RWPE2 (cell line): ENCODE measurements around the gene TBC1D5.
A peak's percentile ranks its signal among the peaks of the same experiment; 100 is the strongest.
"Not testable (repeated sequence)": the region's sequence is repeated elsewhere in the genome, so short reads cannot be mapped to it uniquely, and the experiment has no call there.

Source experiments
- ATAC-seq: fragments of 200-7000 bp; cut with Tn5 transposase; 3 replicates; pipeline ENCODE4 v1.9.1; 2021; ENCODE audit warnings: low read depth
- DNase-seq: peaks from one replicate; pipeline ENCODE4 v3.0.0-alpha.2; 2020; ENCODE audit warnings: low spot score
- H3K27ac ChIP-seq: fragments of 450-650 bp; 2 replicates; pipeline ENCODE4 v1.5.1; 2017; ENCODE audit warnings: mild to moderate bottlenecking; ENCODE audit not compliant: poor library complexity, severe bottlenecking
- H3K27me3 ChIP-seq: fragments of 250-450 bp; sonication (Bioruptor Pico); 2 replicates; pipeline ENCODE4 v1.5.1; 2021; ENCODE audit warnings: mild to moderate bottlenecking, moderate library complexity; ENCODE audit not compliant: insufficient read depth, poor library complexity, severe bottlenecking
- H3K36me3 ChIP-seq: fragments of 250-450 bp; sonication (Bioruptor Pico); 2 replicates; pipeline ENCODE4 v1.5.1; 2020; ENCODE audit warnings: low read depth, mild to moderate bottlenecking, moderate library complexity
- H3K4me1 ChIP-seq: fragments of 250-450 bp; sonication (Bioruptor Pico); 2 replicates; pipeline ENCODE4 v1.5.1; 2021; ENCODE audit warnings: mild to moderate bottlenecking, moderate library complexity; ENCODE audit not compliant: insufficient read depth, poor library complexity, severe bottlenecking
- H3K4me3 ChIP-seq: fragments of 250-450 bp; sonication (Bioruptor Pico); 2 replicates; pipeline ENCODE4 v1.5.1; 2021; ENCODE audit warnings: mild to moderate bottlenecking, moderate library complexity; ENCODE audit not compliant: severe bottlenecking
- H3K9me3 ChIP-seq: fragments of 250-450 bp; sonication (Bioruptor Pico); 2 replicates; pipeline ENCODE4 v1.5.1; 2021; ENCODE audit warnings: mild to moderate bottlenecking, moderate library complexity; ENCODE audit not compliant: severe bottlenecking
- TF ChIP-seq, protein P1 (sequence below): fragments of 450-650 bp; IDR thresholded peaks from one replicate; pipeline ENCODE4 v1.5.1; 2017; ENCODE audit warnings: mild to moderate bottlenecking, moderate library complexity; ENCODE audit not compliant: poor library complexity, severe bottlenecking

The TBC1D5 gene

DNA sequence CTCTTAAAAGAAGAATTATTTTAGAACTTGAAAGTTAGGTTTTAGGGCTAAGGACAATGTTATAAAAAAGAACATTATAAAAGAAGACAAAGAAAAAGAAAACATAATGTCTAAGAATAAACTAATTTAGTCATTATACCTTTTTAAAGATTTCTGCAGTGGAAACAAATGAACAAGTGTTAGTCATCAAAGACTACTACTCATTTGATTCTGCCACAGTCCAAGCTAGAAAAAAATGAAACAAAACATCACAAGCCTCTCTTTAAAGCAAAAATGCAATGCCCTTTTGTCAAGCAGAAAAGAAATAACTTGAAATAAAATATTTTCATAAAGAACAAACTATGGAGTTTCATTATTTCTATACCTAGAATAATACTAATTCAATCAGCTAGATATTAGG lies 102.0 kb downstream of the TBC1D5 start:
- H3K36me3 ChIP-seq = no peaks in the 10 kb centered on the region
- DNase-seq (no peak), ATAC-seq (no peak)
- no peaks in the 10 kb centered on the region for H3K9me3 ChIP-seq
- H3K27me3 ChIP-seq = no peaks in the 10 kb centered on the region
- H3K27ac ChIP-seq = peak overlapping the region; percentile 81
- TF ChIP-seq, protein P1, sequence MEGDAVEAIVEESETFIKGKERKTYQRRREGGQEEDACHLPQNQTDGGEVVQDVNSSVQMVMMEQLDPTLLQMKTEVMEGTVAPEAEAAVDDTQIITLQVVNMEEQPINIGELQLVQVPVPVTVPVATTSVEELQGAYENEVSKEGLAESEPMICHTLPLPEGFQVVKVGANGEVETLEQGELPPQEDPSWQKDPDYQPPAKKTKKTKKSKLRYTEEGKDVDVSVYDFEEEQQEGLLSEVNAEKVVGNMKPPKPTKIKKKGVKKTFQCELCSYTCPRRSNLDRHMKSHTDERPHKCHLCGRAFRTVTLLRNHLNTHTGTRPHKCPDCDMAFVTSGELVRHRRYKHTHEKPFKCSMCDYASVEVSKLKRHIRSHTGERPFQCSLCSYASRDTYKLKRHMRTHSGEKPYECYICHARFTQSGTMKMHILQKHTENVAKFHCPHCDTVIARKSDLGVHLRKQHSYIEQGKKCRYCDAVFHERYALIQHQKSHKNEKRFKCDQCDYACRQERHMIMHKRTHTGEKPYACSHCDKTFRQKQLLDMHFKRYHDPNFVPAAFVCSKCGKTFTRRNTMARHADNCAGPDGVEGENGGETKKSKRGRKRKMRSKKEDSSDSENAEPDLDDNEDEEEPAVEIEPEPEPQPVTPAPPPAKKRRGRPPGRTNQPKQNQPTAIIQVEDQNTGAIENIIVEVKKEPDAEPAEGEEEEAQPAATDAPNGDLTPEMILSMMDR = no peak
- peaks cover 31% of the 10 kb centered on the region for H3K4me1 ChIP-seq
- H3K4me3 ChIP-seq = no peak overlapping the region

DNA sequence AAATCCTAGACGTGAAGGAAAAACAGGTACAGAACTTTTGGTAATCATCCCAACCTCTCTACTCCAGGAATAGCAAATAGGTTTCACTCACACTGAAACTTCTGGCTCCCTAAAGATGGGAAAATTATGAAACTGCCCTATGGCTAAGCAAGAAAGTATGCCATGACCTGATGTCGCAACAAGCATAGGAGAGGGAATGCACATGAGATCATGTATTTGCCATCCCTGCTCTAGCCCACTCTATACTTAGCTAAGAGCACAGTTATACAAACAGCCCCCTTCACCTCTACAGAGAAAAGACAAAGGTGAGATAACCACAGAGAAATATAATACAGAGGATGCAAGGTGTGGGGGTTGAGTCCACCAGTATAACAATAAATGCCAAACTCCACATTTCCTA lies 102.7 kb downstream of the TBC1D5 start:
- no peaks in the 10 kb centered on the region for H3K36me3 ChIP-seq
- TF ChIP-seq, protein P1 = no peak
- H3K27ac ChIP-seq = peak overlapping the region; percentile 81
- no peak overlapping the region for H3K4me3 ChIP-seq
- peaks cover 31% of the 10 kb centered on the region for H3K4me1 ChIP-seq
- H3K9me3 ChIP-seq = no peaks in the 10 kb centered on the region
- H3K27me3 ChIP-seq = no peaks in the 10 kb centered on the region
- peak; percentile 91 for ATAC-seq
- no peak for DNase-seq

DNA sequence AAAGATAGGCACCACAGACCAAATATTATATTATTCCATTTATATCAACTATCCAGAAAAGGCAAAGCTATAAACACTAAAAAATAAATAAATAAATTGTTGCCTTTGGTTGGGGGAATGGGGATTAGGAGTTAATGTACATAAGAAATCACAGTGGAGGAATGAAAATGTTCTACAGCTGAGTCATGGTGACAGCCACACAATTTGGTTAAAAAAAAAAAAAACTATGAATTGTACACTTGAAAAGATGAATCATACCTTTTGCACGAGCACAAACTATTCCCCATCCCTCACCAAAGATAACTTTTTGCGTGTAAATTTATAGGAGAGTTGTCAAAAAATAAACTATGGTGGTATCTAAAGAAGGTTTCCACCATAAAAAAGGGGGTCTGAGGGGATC lies 103.2 kb downstream of the TBC1D5 start:
- Histone ChIP-seq H3K27me3 (no peaks in the 10 kb centered on the region), H3K27ac (peak overlapping the region; percentile 81), H3K4me3 (no peak overlapping the region), H3K36me3 (no peaks in the 10 kb centered on the region), H3K4me1 (peaks cover 31% of the 10 kb centered on the region), H3K9me3 (no peaks in the 10 kb centered on the region)
- ATAC-seq (peak; percentile 47), DNase-seq (no peak)
- TF ChIP-seq, protein P1 = no peak

DNA sequence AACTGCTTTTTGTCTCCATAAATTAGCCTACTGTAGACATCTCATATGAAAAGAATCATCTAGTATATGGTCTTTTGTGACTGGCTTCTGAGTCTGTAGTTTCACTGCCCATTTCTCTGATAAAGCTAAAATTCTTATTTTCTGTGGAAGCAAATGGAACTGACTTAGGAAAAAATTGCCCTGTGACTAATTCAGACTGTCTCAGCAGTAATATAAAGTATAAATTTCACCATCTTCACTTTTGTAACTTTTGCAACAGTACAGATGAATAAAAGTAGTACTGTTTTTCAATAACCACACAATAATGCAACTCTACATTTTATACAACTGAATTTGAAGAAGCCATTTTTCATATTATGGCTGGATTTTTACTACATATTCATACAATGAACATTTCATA lies 104.1 kb downstream of the TBC1D5 start:
- Histone ChIP-seq H3K9me3 (no peaks in the 10 kb centered on the region), H3K4me1 (peaks cover 31% of the 10 kb centered on the region), H3K36me3 (no peaks in the 10 kb centered on the region), H3K27me3 (no peaks in the 10 kb centered on the region), H3K27ac (peak overlapping the region; percentile 81), H3K4me3 (no peak overlapping the region)
- ATAC-seq = no peak
- DNase-seq = no peak
- TF ChIP-seq, protein P1 = no peak

DNA sequence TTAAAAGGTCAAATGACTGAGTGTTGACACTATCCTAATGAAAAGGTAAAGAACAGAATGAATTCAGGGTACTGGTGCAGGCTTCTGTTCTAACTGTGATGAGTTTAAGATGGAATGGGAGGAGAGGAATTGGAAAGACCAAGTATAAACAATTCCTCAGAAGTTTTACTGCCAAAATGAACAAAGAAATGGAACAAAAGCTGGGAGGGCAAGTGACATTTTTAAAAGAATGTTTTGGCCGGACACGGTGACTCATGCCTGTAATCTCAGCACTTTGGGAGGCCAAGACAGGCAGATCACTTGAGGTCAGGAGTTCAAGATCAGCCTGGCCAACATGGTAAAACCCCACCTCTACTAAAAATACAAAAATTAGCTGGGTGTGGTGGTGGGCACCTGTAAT lies 106.8 kb downstream of the TBC1D5 start:
- DNase-seq, ATAC-seq, H3K27me3 ChIP-seq, H3K36me3 ChIP-seq, H3K27ac ChIP-seq, H3K4me3 ChIP-seq, H3K9me3 ChIP-seq: not testable (repeated sequence)
- H3K4me1 ChIP-seq = peaks cover 38% of the 10 kb centered on the region
